ENCODE data around the gene ERVK3-1. TPM values are rescaled to one million over a fixed set of nuclear protein-coding genes. Genes with fewer than 3 reads are reported as not detected.
"Not testable (repeated sequence)": the region's sequence is repeated elsewhere in the genome, so short reads cannot be mapped to it uniquely, and the experiment has no call there.

Gene ERVK3-1
- 31.9 to 38.6 TPM (median 35.8 TPM) in 3 replicates for total RNA-seq

- Mint-ChIP-seq H3K27me3 (ENCODE audit: low read depth) (no peaks in the 10 kb centered on the region), H3K27ac (peak within 1 kb of the TSS; percentile 98), H3K4me1 (peaks cover 21% of the 10 kb centered on the region), H3K4me3 (peak within 1 kb of the TSS; percentile 99), H3K9me3 (no peaks in the 10 kb centered on the region), H3K36me3 (peaks cover 34% of the 10 kb centered on the region)
- DNase-seq (ENCODE audit: low spot score in 2 of 2, unreplicated experiment in 2 of 2) = peak; percentile 80 to 87
- TF ChIP-seq CTCF (IDR thresholded peaks at IDR 0.05; ENCODE audit: unreplicated experiment) = no peak
These were observed at the start of gene ERVK3-1 for GRCh38 chr19:58305065-58305931. ERVK3-1 (plus strand) TSS chr19:58305377; CDS start chr19:58312169, 6,792 bp downstream.

GRCh38 chr19:58258259-58258658, 46.9 kb upstream of the ERVK3-1 start:
- H3K4me1 Mint-ChIP-seq; DNase-seq (ENCODE audit: low spot score in 2 of 2, unreplicated experiment in 2 of 2); H3K27ac Mint-ChIP-seq; H3K4me3 Mint-ChIP-seq; H3K27me3 Mint-ChIP-seq (ENCODE audit: low read depth): not testable (repeated sequence)
- peaks cover 94% of the 10 kb centered on the region for H3K36me3 Mint-ChIP-seq
- H3K9me3 Mint-ChIP-seq = peaks cover 73% of the 10 kb centered on the region

- Mint-ChIP-seq H3K4me3 (no peak overlapping the region), H3K9me3 (peaks cover 54% of the 10 kb centered on the region), H3K27me3 (ENCODE audit: low read depth) (no peaks in the 10 kb centered on the region), H3K4me1 (no peaks in the 10 kb centered on the region), H3K27ac (no peak overlapping the region), H3K36me3 (peaks cover 86% of the 10 kb centered on the region)
- no peak for TF ChIP-seq CTCF (IDR thresholded peaks at IDR 0.05; ENCODE audit: unreplicated experiment)
- DNase-seq (ENCODE audit: low spot score in 2 of 2, unreplicated experiment in 2 of 2) = no peak
These were observed 43.6 kb upstream of the ERVK3-1 start for GRCh38 chr19:58261600-58261967.

GRCh38 chr19:58261968-58262921, 42.9 kb upstream of the ERVK3-1 start:
- Mint-ChIP-seq H3K4me3 (no peak overlapping the region), H3K36me3 (peaks cover 84% of the 10 kb centered on the region), H3K4me1 (no peaks in the 10 kb centered on the region), H3K9me3 (peaks cover 56% of the 10 kb centered on the region), H3K27me3 (ENCODE audit: low read depth) (no peaks in the 10 kb centered on the region), H3K27ac (no peak overlapping the region)
- no peak for TF ChIP-seq CTCF (IDR thresholded peaks at IDR 0.05; ENCODE audit: unreplicated experiment)
- DNase-seq (ENCODE audit: low spot score in 2 of 2, unreplicated experiment in 2 of 2) = no peak

- Mint-ChIP-seq H3K27me3 (ENCODE audit: low read depth) (no peaks in the 10 kb centered on the region), H3K36me3 (peaks cover 78% of the 10 kb centered on the region), H3K4me3 (no peak overlapping the region), H3K4me1 (no peaks in the 10 kb centered on the region), H3K27ac (no peak overlapping the region), H3K9me3 (peaks cover 49% of the 10 kb centered on the region)
- no peak for TF ChIP-seq CTCF (IDR thresholded peaks at IDR 0.05; ENCODE audit: unreplicated experiment)
- DNase-seq (ENCODE audit: low spot score in 2 of 2, unreplicated experiment in 2 of 2) = no peak
These were observed 42.3 kb upstream of the ERVK3-1 start for GRCh38 chr19:58262922-58263296.
